Activated CD4-positive, alpha-beta T cell treated with anti-CD3 and anti-CD28 coated beads, Interleukin-2, amount 50 U/mL, for 4 hours (primary cell): ENCODE data around the gene SAFB2.
"Not testable (repeated sequence)": the region's sequence is repeated elsewhere in the genome, so short reads cannot be mapped to it uniquely, and the experiment has no call there.

ENCODE experiments used
- DNase-seq, 2 experiments: peaks; one replicate each; pipeline ENCODE4 v3.0.0-alpha.2; 2020

The SAFB2 gene

GRCh38 chr19:5632241-5632612 is 9.7 kb upstream of the SAFB2 start:
- no peak for DNase-seq

GRCh38 chr19:5631567-5632240 is 9.1 kb upstream of the SAFB2 start:
- DNase-seq = no peak

DNA sequence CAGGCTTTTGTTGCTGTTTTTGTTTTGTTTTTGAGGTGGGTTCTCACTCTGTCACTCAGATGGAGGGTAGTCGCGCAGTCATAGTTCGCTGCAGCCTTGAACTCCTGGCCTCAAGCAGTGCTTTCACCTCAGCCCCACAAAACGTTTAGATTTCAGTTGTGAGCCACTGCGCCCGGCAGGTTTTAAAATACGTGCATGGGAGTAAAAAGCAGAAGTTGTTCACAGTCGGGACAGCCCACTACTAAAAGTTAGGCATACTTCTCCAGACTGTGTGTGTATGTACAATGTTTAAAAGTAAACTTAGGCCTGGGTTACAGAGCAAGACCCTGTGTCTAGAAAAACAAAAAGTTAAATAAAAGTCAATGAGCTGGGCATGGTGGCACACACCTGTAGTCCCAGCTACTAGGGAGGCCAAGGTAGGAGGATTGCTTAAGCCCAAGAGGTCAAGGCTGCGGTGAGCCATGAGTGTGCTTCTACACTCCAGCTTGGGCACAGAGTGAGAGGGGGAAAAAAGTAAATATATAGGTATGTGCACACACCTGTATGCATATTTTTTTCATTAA is 6.4 kb upstream of the SAFB2 start:
- DNase-seq = no peak

GRCh38 chr19:5628461-5628860 is 5.9 kb upstream of the SAFB2 start:
- no peak for DNase-seq

GRCh38 chr19:5627395-5627904 is 4.9 kb upstream of the SAFB2 start:
- DNase-seq = peak; percentile 33 to 44

GRCh38 chr19:5625641-5626040 is 3.1 kb upstream of the SAFB2 start:
- no peak for DNase-seq

GRCh38 chr19:5624741-5625278 is 2.2 kb upstream of the SAFB2 start:
- DNase-seq = no peak

- no peak for DNase-seq
Observed at GRCh38 chr19:5624018-5624663, 1.6 kb upstream of the SAFB2 start.

- peak in 1 of 2 experiments; percentile 10 for DNase-seq
Observed at GRCh38 chr19:5623397-5624017, 931 bp upstream of the SAFB2 start.

- peak; percentile 15 for DNase-seq
Observed at GRCh38 chr19:5621945-5622464, 571 bp downstream of the SAFB2 start.

DNA sequence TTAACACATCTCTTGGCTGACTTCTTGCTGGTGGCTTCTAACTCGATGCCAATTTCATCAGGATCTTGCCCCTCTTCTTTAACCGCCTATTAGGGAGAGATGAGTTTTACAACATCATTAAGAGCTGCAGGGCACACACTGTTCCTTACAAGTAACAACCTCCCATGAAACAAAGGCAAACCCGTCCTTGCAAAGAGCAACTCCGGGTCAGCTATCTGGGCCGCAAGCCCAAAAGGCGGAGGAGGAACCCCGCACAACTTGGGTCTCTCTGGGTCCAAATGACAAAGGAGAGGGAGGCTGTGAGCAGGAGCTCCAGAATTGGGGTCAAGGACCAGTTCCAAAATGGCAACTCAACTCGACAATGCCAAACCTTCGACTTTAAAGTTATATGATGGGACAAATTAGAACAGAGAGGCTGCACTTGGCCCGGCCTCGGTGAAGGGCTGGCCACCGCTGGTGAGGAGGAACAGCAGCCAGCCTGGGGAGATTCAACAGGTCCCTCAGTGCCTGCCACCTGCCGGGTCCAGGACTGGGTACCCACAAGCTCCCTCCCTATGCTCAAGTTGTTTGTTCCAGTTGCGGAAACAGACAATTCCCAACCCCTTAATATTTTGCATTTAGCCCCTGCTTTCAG is 1.1 kb downstream of the SAFB2 start:
- no peak for DNase-seq

DNA sequence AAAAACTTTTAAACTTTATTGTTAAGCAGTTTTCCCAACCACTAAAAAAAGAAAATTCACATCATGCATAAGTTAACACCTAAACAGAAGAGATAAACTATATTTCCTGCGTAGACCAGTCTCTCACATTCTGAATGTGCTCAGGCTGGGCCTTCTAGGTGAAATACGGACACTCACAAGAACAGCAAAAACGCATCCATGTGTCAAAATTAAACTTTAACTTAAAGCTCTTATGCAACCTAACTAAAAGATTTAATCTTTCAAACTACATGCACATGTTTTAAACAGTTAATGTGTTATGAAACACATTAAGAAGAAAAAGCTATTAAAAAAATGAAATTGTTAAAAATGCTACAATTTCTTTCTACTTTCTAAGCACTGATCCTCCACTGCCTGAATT is 2.6 kb downstream of the SAFB2 start:
- no peak for DNase-seq

- DNase-seq = no peak
Observed at GRCh38 chr19:5618591-5618990, 4.0 kb downstream of the SAFB2 start.

DNA sequence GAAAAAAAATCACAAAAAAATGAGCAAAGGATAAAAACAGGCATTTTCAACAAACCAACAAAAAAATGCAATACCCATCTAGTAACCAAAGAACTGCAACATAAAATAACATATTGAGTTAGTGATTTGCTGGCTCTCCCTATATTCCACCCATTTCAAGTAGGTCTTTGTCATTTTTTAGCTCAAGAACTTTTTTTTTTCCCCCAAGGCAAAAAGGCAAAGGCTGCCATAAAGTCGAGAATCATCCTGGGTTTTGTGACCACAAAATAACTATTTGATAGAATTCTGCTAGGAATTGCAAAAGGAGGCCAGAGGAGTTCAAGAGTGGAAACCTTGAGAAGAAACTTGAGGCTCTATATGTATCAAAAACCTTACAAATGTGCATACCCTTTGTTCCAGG is 5.5 kb downstream of the SAFB2 start:
- DNase-seq = no peak

DNA sequence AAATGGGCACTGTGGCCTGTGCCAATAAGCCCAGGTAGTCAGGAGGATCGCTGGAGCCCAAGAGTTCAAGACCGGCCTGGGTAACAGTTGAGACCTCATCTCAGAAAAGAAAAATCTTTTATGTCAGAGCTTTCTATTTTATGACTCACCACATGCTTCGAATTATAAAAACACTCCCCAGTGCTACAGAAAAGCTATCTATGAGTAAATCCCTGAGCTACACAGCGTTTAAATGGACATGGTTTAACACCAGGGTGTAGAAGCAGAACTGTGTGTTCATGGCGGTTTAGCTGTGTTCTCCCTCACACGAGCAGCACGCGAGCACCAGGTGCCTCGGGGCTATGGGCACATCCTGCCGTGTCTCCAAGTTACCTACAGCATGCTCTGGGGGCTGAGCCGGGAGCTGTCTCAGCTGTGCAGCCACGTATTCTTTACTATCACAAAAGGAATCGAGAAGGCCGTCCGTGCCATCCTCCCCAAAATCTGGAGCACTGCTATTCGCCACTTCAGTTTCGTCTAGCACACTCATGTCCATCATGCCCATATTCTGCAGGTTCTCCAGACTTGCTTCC is 6.7 kb downstream of the SAFB2 start:
- no peak for DNase-seq

DNA sequence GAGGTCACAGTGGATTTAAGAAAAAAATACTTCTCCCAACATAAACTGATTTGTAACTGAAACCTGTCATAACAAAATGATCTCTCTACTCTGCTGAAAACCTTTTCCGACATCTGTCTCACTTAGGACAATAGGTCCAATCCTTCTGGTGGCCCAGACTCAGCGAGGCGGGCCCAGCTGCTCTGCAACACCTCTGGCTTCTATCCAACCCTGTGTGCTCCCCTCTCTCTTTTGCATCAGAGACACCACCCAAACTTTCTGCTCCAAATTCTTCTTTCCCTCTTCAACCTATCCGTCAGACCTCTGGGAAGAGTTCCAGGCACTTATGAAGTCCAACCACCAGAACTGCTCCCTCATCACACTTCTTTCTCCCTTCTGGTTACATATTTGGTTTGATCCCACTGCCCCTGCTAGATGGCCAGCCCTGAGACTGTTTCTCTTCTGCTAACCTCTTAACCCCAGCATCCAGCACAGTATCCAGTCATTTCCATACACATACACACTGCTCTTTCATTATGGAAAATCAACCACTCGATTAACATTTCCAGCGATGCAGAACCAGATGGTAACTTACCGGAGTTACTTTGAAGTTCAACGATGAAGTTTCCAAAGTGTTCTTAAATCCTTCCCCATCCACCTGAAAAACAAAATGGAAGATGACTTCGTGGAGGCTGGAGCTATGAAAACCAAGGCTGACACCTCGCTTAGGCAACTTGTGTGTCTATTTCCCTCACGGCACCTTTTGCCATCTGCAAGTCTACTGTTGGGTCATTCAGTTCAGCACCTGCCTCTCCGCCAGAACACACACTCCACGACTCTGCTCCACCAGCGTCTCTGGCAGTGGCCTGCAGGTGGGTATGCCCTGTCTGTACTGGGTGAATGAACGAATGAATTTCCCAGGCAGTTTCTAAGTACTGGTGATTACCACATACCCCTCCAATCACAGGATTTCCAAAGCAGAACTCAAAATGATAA is 9.4 kb downstream of the SAFB2 start:
- no peak for DNase-seq

GRCh38 chr19:5609881-5610448 is 12.6 kb downstream of the SAFB2 start:
- DNase-seq = no peak

- DNase-seq = not testable (repeated sequence)
Observed at GRCh38 chr19:5608766-5609165, 13.8 kb downstream of the SAFB2 start.

DNA sequence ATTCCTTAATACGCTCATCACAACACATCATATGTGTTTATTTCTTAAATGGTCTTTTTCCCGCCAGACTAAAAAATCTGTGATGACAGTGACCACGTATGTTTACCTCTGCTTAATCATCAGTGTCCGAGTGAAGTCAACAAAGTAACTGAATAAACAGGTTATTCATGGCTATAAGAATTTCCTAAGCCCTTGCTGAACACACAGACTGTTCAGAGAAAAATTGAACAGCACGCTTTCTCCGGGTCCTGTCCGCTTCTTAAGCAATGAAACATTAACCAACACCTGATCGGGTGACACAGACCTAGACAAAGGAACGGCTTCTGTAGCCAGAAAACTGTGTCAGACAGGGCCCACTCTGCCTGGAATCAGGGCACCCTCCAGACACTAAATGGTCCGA is 14.3 kb downstream of the SAFB2 start:
- DNase-seq = no peak

DNA sequence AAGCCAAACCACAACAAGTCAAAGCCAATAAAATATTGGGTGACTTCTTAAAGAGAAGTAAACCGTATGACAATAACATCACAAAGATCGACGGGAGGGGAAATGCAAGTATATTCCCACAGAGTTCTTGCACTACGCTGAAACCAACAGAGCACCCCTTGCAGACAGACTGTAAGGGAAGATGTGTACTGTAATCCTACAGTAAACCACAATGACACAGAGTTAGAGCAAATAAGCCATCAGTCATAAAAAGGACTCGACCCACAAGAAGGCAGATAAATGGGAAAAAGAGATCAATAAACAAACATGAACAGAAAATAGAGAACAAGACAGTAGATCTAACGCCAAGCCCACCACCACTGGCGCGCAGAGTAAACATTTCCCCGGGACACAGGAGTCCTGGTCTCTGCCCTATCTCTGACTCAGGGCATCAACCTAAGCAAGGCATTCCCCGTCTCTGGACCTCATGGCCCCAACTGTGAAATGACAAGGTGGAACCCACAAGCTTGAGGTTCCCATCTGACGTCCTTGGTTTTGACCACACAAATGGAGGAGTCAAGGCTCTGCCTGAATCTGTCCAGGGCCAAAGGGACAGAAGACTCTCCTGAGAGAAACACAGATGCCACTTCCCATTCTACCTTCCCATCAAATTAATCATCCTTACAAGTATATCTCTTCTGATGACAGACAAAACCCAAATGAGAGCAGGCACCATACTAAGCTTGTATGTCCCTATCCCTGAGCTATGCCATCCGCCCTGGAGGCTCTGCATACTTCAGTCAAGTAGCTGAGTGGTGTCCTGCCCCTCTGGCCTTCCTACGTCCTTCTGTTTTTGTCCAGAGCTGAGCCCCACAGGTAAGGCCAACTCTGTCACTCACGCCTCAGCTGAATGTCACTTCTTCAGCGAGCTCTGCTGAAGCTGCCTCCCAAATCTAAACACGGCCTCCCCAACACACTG is 15.0 kb downstream of the SAFB2 start:
- no peak for DNase-seq
